ENCODE data around the gene ARMS2.
A peak's percentile ranks its signal among the peaks of the same experiment; 100 is the strongest.

ARMS2 gene

GRCh38 chr10:122503012-122503411 lies 48.6 kb downstream of the ARMS2 start:
- H2BK120ac ChIP-seq (ENCODE audit: low read depth, low read length), result no peak overlapping the region
- no peak for DNase-seq (ENCODE audit: low spot score)
- peak overlapping the region; percentile 62 for H3K18ac ChIP-seq (ENCODE audit: low read length)
- H3K36me3 ChIP-seq (replicated peaks in 1 of 2; ENCODE audit: control insufficient read depth in 2 of 2, insufficient read depth in 2 of 2, low read length in 2 of 2), result no peaks in the 10 kb centered on the region
- H3K4me1 ChIP-seq (ENCODE audit: control insufficient read depth in 2 of 2, insufficient read depth in 1 of 2, low read depth in 1 of 2, low read length in 2 of 2), result no peaks in the 10 kb centered on the region
- H2BK12ac ChIP-seq (ENCODE audit: low read length), result no peak overlapping the region
- no peak overlapping the region for H3K23ac ChIP-seq (ENCODE audit: low read depth, low read length, poor library complexity)
- H3K27ac ChIP-seq (replicated peaks; ENCODE audit: low read length), result no peak overlapping the region
- no peak overlapping the region for H2AFZ ChIP-seq (ENCODE audit: low read length)
- no peak overlapping the region for H2BK15ac ChIP-seq (ENCODE audit: low read length)
- H4K91ac ChIP-seq (ENCODE audit: low read depth, low read length, poor library complexity), result no peak overlapping the region
- no peaks in the 10 kb centered on the region for H3K27me3 ChIP-seq (ENCODE audit: control insufficient read depth in 3 of 3, insufficient read depth in 3 of 3, low read depth in 1 of 3, low read length in 3 of 3)
- no peaks in the 10 kb centered on the region for H3K9me3 ChIP-seq (replicated peaks in 1 of 2; ENCODE audit: control insufficient read depth in 2 of 2, insufficient read depth in 1 of 2, low read depth in 1 of 2, low read length in 2 of 2)
- H3K4me2 ChIP-seq (ENCODE audit: insufficient read depth, low read length, poor library complexity, severe bottlenecking), result no peak overlapping the region
- no peaks in the 10 kb centered on the region for H3K79me1 ChIP-seq (ENCODE audit: low read depth, low read length)
- no CpG with 5 or more reads among the region's 13 CpGs for WGBS, 2 donors (ENCODE audit: extremely low coverage in 2 of 2, insufficient read length in 2 of 2, insufficient replicate concordance in 1 of 2)
- no peak overlapping the region for H3K14ac ChIP-seq (ENCODE audit: low read length)
- no peak overlapping the region for H3K4ac ChIP-seq (ENCODE audit: low read length)
- no peak overlapping the region for H3K4me3 ChIP-seq (ENCODE audit: low read length in 2 of 2)
- H2BK5ac ChIP-seq (ENCODE audit: low read length), result no peak overlapping the region
- no peak overlapping the region for H2AK5ac ChIP-seq (ENCODE audit: low read depth, low read length)
- H3K9ac ChIP-seq (ENCODE audit: low read depth, low read length, poor library complexity), result no peak overlapping the region
- no peak overlapping the region for H4K8ac ChIP-seq (ENCODE audit: low read depth, low read length)

- Histone ChIP-seq H2AFZ (ENCODE audit: low read length) (no peak overlapping the region), H3K4me3 (ENCODE audit: low read length in 2 of 2) (no peak overlapping the region), H3K23ac (ENCODE audit: low read depth, low read length, poor library complexity) (peak overlapping the region; percentile 61), H3K4me1 (ENCODE audit: control insufficient read depth in 2 of 2, insufficient read depth in 1 of 2, low read depth in 1 of 2, low read length in 2 of 2) (no peaks in the 10 kb centered on the region), H3K4me2 (ENCODE audit: insufficient read depth, low read length, poor library complexity, severe bottlenecking) (no peak overlapping the region), H2AK5ac (ENCODE audit: low read depth, low read length) (peak overlapping the region; percentile 82), H2BK5ac (ENCODE audit: low read length) (no peak overlapping the region), H3K18ac (ENCODE audit: low read length) (no peak overlapping the region), H2BK15ac (ENCODE audit: low read length) (no peak overlapping the region), H4K8ac (ENCODE audit: low read depth, low read length) (no peak overlapping the region), H3K14ac (ENCODE audit: low read length) (peak overlapping the region; percentile 67), H3K9me3 (replicated peaks in 1 of 2; ENCODE audit: control insufficient read depth in 2 of 2, insufficient read depth in 1 of 2, low read depth in 1 of 2, low read length in 2 of 2) (no peaks in the 10 kb centered on the region), H3K79me1 (ENCODE audit: low read depth, low read length) (no peaks in the 10 kb centered on the region), H3K27me3 (ENCODE audit: control insufficient read depth in 3 of 3, insufficient read depth in 3 of 3, low read depth in 1 of 3, low read length in 3 of 3) (no peaks in the 10 kb centered on the region), H3K27ac (replicated peaks; ENCODE audit: low read length) (no peak overlapping the region), H3K4ac (ENCODE audit: low read length) (no peak overlapping the region), H2BK120ac (ENCODE audit: low read depth, low read length) (no peak overlapping the region), H3K9ac (ENCODE audit: low read depth, low read length, poor library complexity) (peak overlapping the region; percentile 15), H2BK12ac (ENCODE audit: low read length) (no peak overlapping the region), H3K36me3 (replicated peaks in 1 of 2; ENCODE audit: control insufficient read depth in 2 of 2, insufficient read depth in 2 of 2, low read length in 2 of 2) (no peaks in the 10 kb centered on the region), H4K91ac (ENCODE audit: low read depth, low read length, poor library complexity) (no peak overlapping the region)
- WGBS, 2 donors (ENCODE audit: extremely low coverage in 2 of 2, insufficient read length in 2 of 2, insufficient replicate concordance in 1 of 2), result no CpG with 5 or more reads among the region's 17 CpGs
- DNase-seq (ENCODE audit: low spot score), result no peak
Measured at GRCh38 chr10:122503886-122504609, 49.6 kb downstream of the ARMS2 start.

GRCh38 chr10:122504610-122504950 lies 50.1 kb downstream of the ARMS2 start:
- H3K14ac ChIP-seq (ENCODE audit: low read length), result peak overlapping the region; percentile 67
- no peaks in the 10 kb centered on the region for H3K4me1 ChIP-seq (ENCODE audit: control insufficient read depth in 2 of 2, insufficient read depth in 1 of 2, low read depth in 1 of 2, low read length in 2 of 2)
- H2BK5ac ChIP-seq (ENCODE audit: low read length), result no peak overlapping the region
- peak overlapping the region; percentile 15 for H3K9ac ChIP-seq (ENCODE audit: low read depth, low read length, poor library complexity)
- no peak overlapping the region for H3K4me2 ChIP-seq (ENCODE audit: insufficient read depth, low read length, poor library complexity, severe bottlenecking)
- H2BK120ac ChIP-seq (ENCODE audit: low read depth, low read length), result no peak overlapping the region
- no peak overlapping the region for H4K8ac ChIP-seq (ENCODE audit: low read depth, low read length)
- H2BK12ac ChIP-seq (ENCODE audit: low read length), result no peak overlapping the region
- H2AK5ac ChIP-seq (ENCODE audit: low read depth, low read length), result peak overlapping the region; percentile 82
- peak overlapping the region; percentile 61 for H3K23ac ChIP-seq (ENCODE audit: low read depth, low read length, poor library complexity)
- no peaks in the 10 kb centered on the region for H3K79me1 ChIP-seq (ENCODE audit: low read depth, low read length)
- H3K27me3 ChIP-seq (ENCODE audit: control insufficient read depth in 3 of 3, insufficient read depth in 3 of 3, low read depth in 1 of 3, low read length in 3 of 3), result no peaks in the 10 kb centered on the region
- no peaks in the 10 kb centered on the region for H3K36me3 ChIP-seq (replicated peaks in 1 of 2; ENCODE audit: control insufficient read depth in 2 of 2, insufficient read depth in 2 of 2, low read length in 2 of 2)
- H2AFZ ChIP-seq (ENCODE audit: low read length), result no peak overlapping the region
- no peaks in the 10 kb centered on the region for H3K9me3 ChIP-seq (replicated peaks in 1 of 2; ENCODE audit: control insufficient read depth in 2 of 2, insufficient read depth in 1 of 2, low read depth in 1 of 2, low read length in 2 of 2)
- no peak overlapping the region for H3K4ac ChIP-seq (ENCODE audit: low read length)
- peak overlapping the region; percentile 5 for H3K18ac ChIP-seq (ENCODE audit: low read length)
- no peak overlapping the region for H3K27ac ChIP-seq (replicated peaks; ENCODE audit: low read length)
- DNase-seq (ENCODE audit: low spot score), result no peak
- WGBS, 2 donors (ENCODE audit: extremely low coverage in 2 of 2, insufficient read length in 2 of 2, insufficient replicate concordance in 1 of 2), result no CpG with 5 or more reads among the region's 6 CpGs
- peak overlapping the region in 1 of 2 donors; percentile 32 for H3K4me3 ChIP-seq (ENCODE audit: low read length in 2 of 2)
- no peak overlapping the region for H2BK15ac ChIP-seq (ENCODE audit: low read length)
- H4K91ac ChIP-seq (ENCODE audit: low read depth, low read length, poor library complexity), result no peak overlapping the region

- Histone ChIP-seq H2BK12ac (ENCODE audit: low read length) (no peak overlapping the region), H4K8ac (ENCODE audit: low read depth, low read length) (no peak overlapping the region), H3K27ac (replicated peaks; ENCODE audit: low read length) (no peak overlapping the region), H3K79me1 (ENCODE audit: low read depth, low read length) (no peaks in the 10 kb centered on the region), H2BK120ac (ENCODE audit: low read depth, low read length) (no peak overlapping the region), H3K4me2 (ENCODE audit: insufficient read depth, low read length, poor library complexity, severe bottlenecking) (no peak overlapping the region), H3K27me3 (ENCODE audit: control insufficient read depth in 3 of 3, insufficient read depth in 3 of 3, low read depth in 1 of 3, low read length in 3 of 3) (no peaks in the 10 kb centered on the region), H2BK5ac (ENCODE audit: low read length) (no peak overlapping the region), H2BK15ac (ENCODE audit: low read length) (no peak overlapping the region), H3K23ac (ENCODE audit: low read depth, low read length, poor library complexity) (no peak overlapping the region), H2AFZ (ENCODE audit: low read length) (no peak overlapping the region), H3K9ac (ENCODE audit: low read depth, low read length, poor library complexity) (no peak overlapping the region), H3K14ac (ENCODE audit: low read length) (peak overlapping the region; percentile 67), H3K18ac (ENCODE audit: low read length) (no peak overlapping the region), H3K4me1 (ENCODE audit: control insufficient read depth in 2 of 2, insufficient read depth in 1 of 2, low read depth in 1 of 2, low read length in 2 of 2) (no peaks in the 10 kb centered on the region), H4K91ac (ENCODE audit: low read depth, low read length, poor library complexity) (no peak overlapping the region), H3K4me3 (ENCODE audit: low read length in 2 of 2) (no peak overlapping the region), H3K36me3 (replicated peaks in 1 of 2; ENCODE audit: control insufficient read depth in 2 of 2, insufficient read depth in 2 of 2, low read length in 2 of 2) (no peaks in the 10 kb centered on the region), H3K4ac (ENCODE audit: low read length) (no peak overlapping the region), H2AK5ac (ENCODE audit: low read depth, low read length) (no peak overlapping the region), H3K9me3 (replicated peaks in 1 of 2; ENCODE audit: control insufficient read depth in 2 of 2, insufficient read depth in 1 of 2, low read depth in 1 of 2, low read length in 2 of 2) (no peaks in the 10 kb centered on the region)
- DNase-seq (ENCODE audit: low spot score), result no peak
- WGBS, 2 donors (ENCODE audit: extremely low coverage in 2 of 2, insufficient read length in 2 of 2, insufficient replicate concordance in 1 of 2), result no CpG with 5 or more reads among the region's 5 CpGs
Measured at GRCh38 chr10:122505011-122505410, 50.6 kb downstream of the ARMS2 start.

Data from neuronal stem cell (in vitro differentiated cells).